Measurements from ENCODE around the gene MLNR. TPM values are rescaled to one million over a fixed set of nuclear protein-coding genes. Genes with fewer than 3 reads are reported as not detected.

Gene MLNR
- total RNA-seq, 1 donor from 2014 or later: not detected

Other genes with a start within 250 kb of the MLNR start
- 40.5 and 41.5 TPM in 2 replicates for gene FNDC3A, start 244.4 kb upstream of the MLNR start, total RNA-seq
- gene CDADC1, start 27.6 kb downstream of the MLNR start, total RNA-seq: 1.6 and 5.7 TPM in 2 replicates
- 4.1 and 6.3 TPM in 2 replicates for gene CAB39L, start 223.7 kb downstream of the MLNR start, total RNA-seq
- 2.8 and 3.9 TPM in 2 replicates for gene SETDB2, start 223.9 kb downstream of the MLNR start, total RNA-seq